Left ventricle myocardium inferior (tissue), 1 donor: ENCODE data around the gene HOGA1. TPM values are rescaled to one million over a fixed set of nuclear protein-coding genes. Genes with fewer than 3 reads are reported as not detected.
A peak's percentile ranks its signal among the peaks of the same experiment; 100 is the strongest.

ENCODE experiments used
- DNase-seq: peaks from one replicate; pipeline ENCODE4 v3.0.0-alpha.2; 2020
- H3K27ac ChIP-seq: fragments of 200-600 bp; replicated peaks from 2 replicates; pipeline ENCODE4 v1.8.0; 2021
- H3K27me3 ChIP-seq: fragments of 200-600 bp; 2 replicates; pipeline ENCODE4 v1.8.0; 2021; ENCODE audit warnings: low read depth
- H3K36me3 ChIP-seq: fragments of 200-600 bp; 2 replicates; pipeline ENCODE4 v1.8.0; 2021
- H3K4me1 ChIP-seq: fragments of 200-600 bp; 2 replicates; pipeline ENCODE4 v1.8.0; 2021
- H3K4me3 ChIP-seq: fragments of 200-600 bp; 2 replicates; pipeline ENCODE4 v1.8.0; 2021; ENCODE audit warnings: mild to moderate bottlenecking, moderate library complexity
- H3K9me3 ChIP-seq: fragments of 200-600 bp; replicated peaks from 2 replicates; pipeline ENCODE4 v1.8.0; 2021
- CTCF ChIP-seq: fragments of 200-600 bp; IDR thresholded peaks from 2 replicates; pipeline ENCODE4 v1.8.0; 2021; ENCODE audit warnings: antibody characterized with exemption, mild to moderate bottlenecking, borderline replicate concordance
- intact Hi-C: fragments of 100-400 bp; cut with micrococcal nuclease; formaldehyde crosslinking; loops from one replicate; pipeline ENCODE4 v1.11.0; 2022
- total RNA-seq: library from RNA; stranded (reverse); fragmentation: NEBNext Ultra II Directional; extraction: Animal tissue kit (Norgen Biotek cat#: 25700); gene quantifications from one replicate; pipeline ENCODE4 v1.2.1, GENCODE V29; 2021
- donor health status: DM: no; HTN: yes; CAD: no; lungs with severe emphysema.

Gene HOGA1
- total RNA-seq, 1 donor from 2014 or later, result 47.1 TPM

- peaks cover 57% of the 10 kb centered on the region for H3K4me1 ChIP-seq
These were observed 12.2 kb downstream of the HOGA1 start for GRCh38 chr10:97596101-97597082.

GRCh38 chr10:97597778-97598177 lies 13.6 kb downstream of the HOGA1 start:
- TF ChIP-seq CTCF, result no peak
- intact Hi-C loops, result no loop called here
- H3K4me1 ChIP-seq, result peaks cover 66% of the 10 kb centered on the region
- DNase-seq, result no peak
- H3K36me3 ChIP-seq, result no peaks in the 10 kb centered on the region
- H3K27me3 ChIP-seq, result no peaks in the 10 kb centered on the region
- no peaks in the 10 kb centered on the region for H3K9me3 ChIP-seq
- H3K27ac ChIP-seq, result peak overlapping the region; percentile 93
- no peak overlapping the region for H3K4me3 ChIP-seq

More at GRCh38 chr10:97596101-97597082, 12.2 kb downstream of the HOGA1 start:
- H3K4me3 ChIP-seq, result peak overlapping the region; percentile 4
- H3K27ac ChIP-seq, result peak overlapping the region; percentile 93
- no peak for TF ChIP-seq CTCF
- no peaks in the 10 kb centered on the region for H3K9me3 ChIP-seq
- no peaks in the 10 kb centered on the region for H3K36me3 ChIP-seq
- DNase-seq, result no peak
- intact Hi-C loops, result no loop called here
- no peaks in the 10 kb centered on the region for H3K27me3 ChIP-seq

GRCh38 chr10:97598407-97599271 lies 14.4 kb downstream of the HOGA1 start:
- H3K27me3 ChIP-seq, result no peaks in the 10 kb centered on the region
- intact Hi-C loops, result no loop called here
- no peaks in the 10 kb centered on the region for H3K36me3 ChIP-seq
- peak overlapping the region; percentile 93 for H3K27ac ChIP-seq
- no peak for TF ChIP-seq CTCF
- peaks cover 58% of the 10 kb centered on the region for H3K4me1 ChIP-seq
- no peak overlapping the region for H3K4me3 ChIP-seq
- no peaks in the 10 kb centered on the region for H3K9me3 ChIP-seq
- no peak for DNase-seq

GRCh38 chr10:97599272-97599619 lies 15.1 kb downstream of the HOGA1 start:
- no peak for TF ChIP-seq CTCF
- Histone ChIP-seq H3K4me1 (peaks cover 53% of the 10 kb centered on the region), H3K27me3 (no peaks in the 10 kb centered on the region), H3K4me3 (no peak overlapping the region), H3K9me3 (no peaks in the 10 kb centered on the region), H3K36me3 (no peaks in the 10 kb centered on the region), H3K27ac (peak overlapping the region; percentile 93)
- no peak for DNase-seq
- intact Hi-C loops, result no loop called here

GRCh38 chr10:97600616-97601015 lies 16.4 kb downstream of the HOGA1 start:
- no peaks in the 10 kb centered on the region for H3K36me3 ChIP-seq
- H3K4me1 ChIP-seq, result peaks cover 45% of the 10 kb centered on the region
- H3K9me3 ChIP-seq, result no peaks in the 10 kb centered on the region
- TF ChIP-seq CTCF, result no peak
- DNase-seq, result no peak
- intact Hi-C loops, result no loop called here
- no peaks in the 10 kb centered on the region for H3K27me3 ChIP-seq
- H3K27ac ChIP-seq, result peak overlapping the region; percentile 93
- H3K4me3 ChIP-seq, result no peak overlapping the region
